Upper lobe of left lung (tissue), 6 donors: ENCODE data around the gene MT3. TPM values are rescaled to one million over a fixed set of nuclear protein-coding genes. Genes with fewer than 3 reads are reported as not detected.
A peak's percentile ranks its signal among the peaks of the same experiment; 100 is the strongest.

Source experiments
- ATAC-seq, 2 donors: fragments of 200-7000 bp; cut with Tn5 transposase; one replicate each; pipeline ENCODE4 v1.9.1; 2022; ENCODE audit warnings: mild to moderate bottlenecking in 2 of 2, moderate library complexity in 2 of 2; ENCODE audit not compliant: low FRiP score in 2 of 2
- DNase-seq, 2 donors: peaks; one replicate each; pipeline ENCODE4 v3.0.0-alpha.2; 2019 to 2020
- H3K27ac ChIP-seq, 4 donors: fragments of 200-600 bp; sonication (generic); one replicate each; pipeline ENCODE4 v1.5.1; 2016 to 2019
- H3K27me3 ChIP-seq, 4 donors: fragments of 200-600 bp; sonication (generic); one replicate each; pipeline ENCODE4 v1.5.1; 2017 to 2019
- H3K36me3 ChIP-seq, 4 donors: fragments of 200-600 bp; sonication (generic); one replicate each; pipeline ENCODE4 v1.5.1; 2016 to 2019
- H3K4me1 ChIP-seq, 4 donors: fragments of 200-600 bp; sonication (generic); one replicate each; pipeline ENCODE4 v1.5.1; 2018 to 2019
- H3K4me3 ChIP-seq, 4 donors: fragments of 200-600 bp; sonication (generic); one replicate each; pipeline ENCODE4 v1.5.1; 2017 to 2019; ENCODE audit warnings: mild to moderate bottlenecking in 2 of 4, moderate library complexity in 1 of 4
- H3K9me3 ChIP-seq, 4 donors: fragments of 200-600 bp; sonication (generic); one replicate each; pipeline ENCODE4 v1.5.1; 2018 to 2019
- CTCF ChIP-seq, 6 experiments: fragments of 450-650 bp in 4 of 6; fragments of 200-600 bp in 2 of 6; sonication (generic) in 2 of 6; IDR thresholded peaks; one replicate each; pipeline ENCODE4 v1.5.1; 2016 to 2019; ENCODE audit warnings: antibody characterized with exemption in 6 of 6
- EP300 ChIP-seq, 4 donors: sonication (generic); formaldehyde crosslinking; IDR thresholded peaks; one replicate each; pipeline ENCODE4 v1.5.1; 2017; ENCODE audit warnings: antibody characterized with exemption in 4 of 4, control low read depth in 2 of 4
- POLR2A ChIP-seq, 4 donors: fragments of 450-650 bp; IDR thresholded peaks; one replicate each; pipeline ENCODE4 v1.5.1; 2016 to 2017; ENCODE audit warnings: antibody characterized with exemption in 4 of 4, mild to moderate bottlenecking in 2 of 4
- POLR2AphosphoS5 ChIP-seq, 2 donors: sonication (generic); formaldehyde crosslinking; IDR thresholded peaks; one replicate each; pipeline ENCODE4 v1.5.1; 2017; ENCODE audit warnings: antibody characterized with exemption in 2 of 2
- WGBS, 2 donors: methylation state at CpG; one replicate each; pipeline ENCODE4 v1.1.5; 2017 to 2018; 5-methylcytosine and 5-hydroxymethylcytosine counted together
- total RNA-seq, 6 donors: library from RNA; depleted of rRNA in 4 of 6; stranded (reverse); fragments of >200 nt in 4 of 6; gene quantifications; one replicate each; pipeline versions ENCODE4 v1.1.0 to v1.2.1, GENCODE V29; 2016 to 2021
- donor health status: DM: no; HTN: no; CAD: no; lungs with moderate emphysema.
- donor health status: DM: no; HTN: yes; CAD: no; lungs with severe emphysema.

Gene MT3
- total RNA-seq, 6 donors from 2014 or later: 1.4 to 1.5 TPM; not detected in 4

- DNase-seq (no peak), ATAC-seq (no peak)
- peaks cover 0 to 7% (median 1%) of the 10 kb centered on the region in 4 donors for H3K27me3 ChIP-seq
Observed at GRCh38 chr16:56629531-56629930, 40.2 kb downstream of the MT3 start.

GRCh38 chr16:56630134-56630533 lies 40.8 kb downstream of the MT3 start:
- TF ChIP-seq CTCF (IDR thresholded peaks at IDR 0.05) (no peak), POLR2AphosphoS5 (IDR thresholded peaks at IDR 0.05) (no peak), POLR2A (IDR thresholded peaks at IDR 0.05) (no peak), EP300 (IDR thresholded peaks at IDR 0.05) (no peak)
- ATAC-seq: no peak
- Histone ChIP-seq H3K27me3 (peaks cover 0 to 8% (median 3%) of the 10 kb centered on the region in 4 donors), H3K4me3 (no peak overlapping the region), H3K4me1 (peaks cover 10 to 49% (median 22%) of the 10 kb centered on the region in 4 donors), H3K9me3 (no peaks in the 10 kb centered on the region), H3K27ac (no peak overlapping the region), H3K36me3 (no peaks in the 10 kb centered on the region)
- 65 to 75% methylated on average over 3 of the region's 3 CpGs for WGBS, 2 donors
- no peak for DNase-seq

More at GRCh38 chr16:56629531-56629930, 40.2 kb downstream of the MT3 start:
- H3K9me3 ChIP-seq: no peaks in the 10 kb centered on the region
- WGBS, 2 donors: 86 to 95% methylated on average over 3 of the region's 3 CpGs
- H3K36me3 ChIP-seq: no peaks in the 10 kb centered on the region
- no peak overlapping the region for H3K4me3 ChIP-seq
- TF ChIP-seq EP300 (IDR thresholded peaks at IDR 0.05) (no peak), POLR2A (IDR thresholded peaks at IDR 0.05) (no peak), CTCF (IDR thresholded peaks at IDR 0.05) (no peak), POLR2AphosphoS5 (IDR thresholded peaks at IDR 0.05) (no peak)
- H3K27ac ChIP-seq: peak overlapping the region in 3 of 4 donors; percentile 22 to 53 (median 44)
- H3K4me1 ChIP-seq: peaks cover 11 to 49% (median 20%) of the 10 kb centered on the region in 4 donors

DNA sequence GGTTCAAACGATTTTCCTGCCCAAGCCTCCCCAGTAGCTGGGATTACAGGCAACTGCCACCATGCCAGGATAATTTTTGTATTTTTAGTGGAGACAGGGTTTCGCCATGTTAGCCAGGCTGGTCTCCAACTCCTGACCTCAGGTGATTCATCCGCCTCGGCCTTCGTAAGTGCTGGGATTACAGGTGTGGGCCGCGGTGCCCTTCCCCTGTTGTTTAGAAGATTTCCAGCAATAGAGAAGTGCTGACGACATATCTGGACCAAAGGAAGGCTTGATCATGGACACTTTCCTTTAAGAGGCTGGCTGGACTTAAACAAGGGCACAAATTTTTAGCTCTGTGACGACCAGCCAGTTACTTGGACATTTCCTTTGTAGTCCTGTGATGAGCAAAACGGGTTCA lies 41.9 kb downstream of the MT3 start:
- Histone ChIP-seq H3K9me3 (no peaks in the 10 kb centered on the region), H3K27ac (peak overlapping the region; percentile 82 to 92 (median 87)), H3K4me1 (peaks cover 14 to 45% (median 20%) of the 10 kb centered on the region in 4 donors), H3K36me3 (no peaks in the 10 kb centered on the region), H3K27me3 (peaks cover 0 to 8% (median 4%) of the 10 kb centered on the region in 4 donors), H3K4me3 (peak overlapping the region in 1 of 4 donors; percentile 56)
- 93 to 95% methylated on average over 8 to 10 of the region's 10 CpGs for WGBS, 2 donors
- ATAC-seq: no peak
- no peak for DNase-seq
- TF ChIP-seq CTCF (IDR thresholded peaks at IDR 0.05) (no peak), EP300 (IDR thresholded peaks at IDR 0.05) (no peak), POLR2A (IDR thresholded peaks at IDR 0.05) (no peak), POLR2AphosphoS5 (IDR thresholded peaks at IDR 0.05) (no peak)

DNA sequence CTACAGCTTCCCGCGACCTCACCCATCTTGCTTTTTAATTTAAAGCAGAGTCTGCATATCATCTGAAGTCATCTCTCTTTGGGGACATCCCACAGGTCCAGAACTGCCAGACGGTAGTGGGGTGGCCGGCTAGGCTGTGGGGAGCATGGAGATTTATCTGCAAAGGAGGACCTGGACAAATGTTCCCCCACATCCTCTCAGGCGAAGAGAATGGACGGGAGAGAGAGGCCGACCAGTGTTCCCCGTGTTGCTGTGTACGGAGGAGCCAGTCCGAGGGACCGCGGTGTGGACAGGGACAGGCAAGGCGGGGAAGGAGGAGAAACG lies 42.5 kb downstream of the MT3 start:
- H3K36me3 ChIP-seq: no peaks in the 10 kb centered on the region
- no peaks in the 10 kb centered on the region for H3K9me3 ChIP-seq
- DNase-seq (no peak), ATAC-seq (no peak)
- peaks cover 10 to 39% (median 16%) of the 10 kb centered on the region in 4 donors for H3K4me1 ChIP-seq
- peak overlapping the region; percentile 82 to 92 (median 87) for H3K27ac ChIP-seq
- TF ChIP-seq POLR2A (IDR thresholded peaks at IDR 0.05): no peak
- TF ChIP-seq EP300 (IDR thresholded peaks at IDR 0.05): no peak
- no peak for TF ChIP-seq CTCF (IDR thresholded peaks at IDR 0.05)
- TF ChIP-seq POLR2AphosphoS5 (IDR thresholded peaks at IDR 0.05): no peak
- peaks cover 0 to 8% (median 4%) of the 10 kb centered on the region in 4 donors for H3K27me3 ChIP-seq
- H3K4me3 ChIP-seq: peak overlapping the region; percentile 3 to 57 (median 50)
- 26 to 30% methylated on average over 14 of the region's 14 CpGs for WGBS, 2 donors
